IMR-90 (cell line): ENCODE data around the gene MASTL.

Source experiments
- BHLHE40 ChIP-seq: fragments of 150-350 bp; IDR thresholded peaks from 2 replicates; pipeline ENCODE4 v1.6.1; 2016; ENCODE audit warnings: mild to moderate bottlenecking, low read depth, low read length
- CEBPB ChIP-seq: IDR thresholded peaks from 2 replicates; pipeline ENCODE4 v1.6.1; 2012; ENCODE audit warnings: low read depth, low read length, improper control_type of control experiment
- CHD1 ChIP-seq: IDR thresholded peaks from 2 replicates; pipeline ENCODE4 v1.6.1; 2012; ENCODE audit warnings: low read depth, low read length, improper control_type of control experiment
- CTCF ChIP-seq: conservative IDR thresholded peaks from 2 replicates; pipeline ENCODE4 v1.5.1; 2012; ENCODE audit warnings: mild to moderate bottlenecking, low read depth, low read length, improper control_type of control experiment
- ELK1 ChIP-seq: fragments of 150-350 bp; IDR thresholded peaks from 2 replicates; pipeline ENCODE4 v1.6.1; 2016; ENCODE audit warnings: low read depth, mild to moderate bottlenecking, low read length, moderate library complexity, borderline replicate concordance
- MAZ ChIP-seq: IDR thresholded peaks from 2 replicates; pipeline ENCODE4 v1.6.1; 2012; ENCODE audit warnings: low read depth, mild to moderate bottlenecking, low read length, improper control_type of control experiment, moderate library complexity, borderline replicate concordance
- NFE2L2 ChIP-seq: fragments of 150-350 bp; IDR thresholded peaks from 2 replicates; pipeline ENCODE4 v1.6.1; 2016; ENCODE audit warnings: low read depth, mild to moderate bottlenecking, low read length
- POLR2A ChIP-seq: IDR thresholded peaks from 2 replicates; pipeline ENCODE4 v1.6.1; 2012; ENCODE audit warnings: mild to moderate bottlenecking, low read depth, low read length
- RFX5 ChIP-seq: IDR thresholded peaks from 2 replicates; pipeline ENCODE4 v1.8.0; 2012; ENCODE audit warnings: low read depth, mild to moderate bottlenecking, low read length, moderate library complexity
- SMC3 ChIP-seq: fragments of 150-350 bp; IDR thresholded peaks from 2 replicates; pipeline ENCODE4 v1.6.1; 2016; ENCODE audit warnings: low read depth, mild to moderate bottlenecking, antibody characterized with exemption, low read length, moderate library complexity
- USF2 ChIP-seq: fragments of 150-350 bp; IDR thresholded peaks from 2 replicates; pipeline ENCODE4 v1.6.1; 2017; ENCODE audit warnings: mild to moderate bottlenecking, antibody characterized with exemption, low read length, low read depth

GRCh38 chr10:27169849-27170248, 14.7 kb downstream of the MASTL start:
- TF ChIP-seq BHLHE40 (no peak), CTCF (no peak), CEBPB (no peak), POLR2A (no peak), SMC3 (no peak), CHD1 (no peak), USF2 (no peak), RFX5 (no peak), ELK1 (no peak), MAZ (no peak), NFE2L2 (no peak)
